NOMO-1 treated with dmso at 0.1 percent for 144 hours (cell line): ENCODE measurements around the gene FABP1.
A peak's percentile ranks its signal among the peaks of the same experiment; 100 is the strongest.

Experiments
- DNase-seq: peaks from one replicate; lab custom pipeline; 2025; ENCODE audit not compliant: unreplicated experiment; lab: John Stamatoyannopoulos, UW

FABP1 gene

GRCh38 chr2:88085099-88085498 lies 42.8 kb downstream of the FABP1 start:
- DNase-seq = no peak

GRCh38 chr2:88082781-88083180 lies 45.1 kb downstream of the FABP1 start:
- no peak for DNase-seq

- no peak for DNase-seq
These were observed 45.8 kb downstream of the FABP1 start for GRCh38 chr2:88081924-88082608.

- DNase-seq = no peak
These were observed 47.3 kb downstream of the FABP1 start for GRCh38 chr2:88080545-88080944.

GRCh38 chr2:88078643-88079172 lies 49.2 kb downstream of the FABP1 start:
- no peak for DNase-seq

- no peak for DNase-seq
These were observed 50.8 kb downstream of the FABP1 start for GRCh38 chr2:88077080-88077479.

- peak; percentile 22 for DNase-seq
These were observed 53.0 kb downstream of the FABP1 start for GRCh38 chr2:88074854-88075292.

GRCh38 chr2:88074150-88074549 lies 53.7 kb downstream of the FABP1 start:
- DNase-seq = no peak
